ENCODE results near the gene CYP8B1.

Gene CYP8B1

DNA sequence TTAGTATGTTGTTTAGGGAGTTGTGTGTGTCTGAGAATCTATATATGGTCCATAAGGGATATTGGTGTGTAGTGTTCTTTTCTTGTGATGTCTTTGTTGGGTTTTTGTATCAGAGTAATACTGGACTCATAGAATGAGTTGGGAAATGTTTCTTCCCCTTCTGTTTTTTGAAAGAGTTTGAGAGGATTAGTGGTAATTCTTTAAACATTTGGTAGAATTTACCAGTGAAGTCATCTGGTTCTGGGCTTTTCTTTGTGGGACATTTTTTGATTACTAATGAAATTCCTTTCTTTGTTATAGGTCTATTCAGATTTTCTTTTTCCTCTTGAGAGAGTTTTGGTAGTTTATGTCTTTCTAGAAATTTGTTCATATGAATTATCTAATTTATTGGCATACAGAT is 49.5 kb downstream of the CYP8B1 start:
- no peak for DNase-seq (ENCODE audit: low read depth)

DNA sequence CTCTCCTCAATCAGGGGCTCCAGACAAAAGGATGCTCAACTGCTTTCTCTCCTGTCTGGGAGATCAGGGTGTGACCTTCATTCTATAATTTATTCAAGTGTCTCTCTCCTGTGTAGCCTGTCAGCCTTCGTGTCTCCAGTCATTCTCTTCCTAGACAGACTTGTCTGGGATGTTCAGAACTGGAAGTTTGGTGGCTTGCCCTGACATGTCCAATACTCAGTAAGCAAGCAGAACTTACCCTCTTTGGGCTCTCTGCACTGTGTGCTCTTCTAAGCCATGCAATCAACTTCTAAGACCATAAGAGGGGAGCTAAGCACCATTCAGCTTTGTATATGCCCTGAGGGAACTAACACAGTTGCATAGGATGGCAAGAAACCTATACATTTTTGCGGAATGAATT is 52.3 kb downstream of the CYP8B1 start:
- DNase-seq (ENCODE audit: low read depth), result no peak

DNA sequence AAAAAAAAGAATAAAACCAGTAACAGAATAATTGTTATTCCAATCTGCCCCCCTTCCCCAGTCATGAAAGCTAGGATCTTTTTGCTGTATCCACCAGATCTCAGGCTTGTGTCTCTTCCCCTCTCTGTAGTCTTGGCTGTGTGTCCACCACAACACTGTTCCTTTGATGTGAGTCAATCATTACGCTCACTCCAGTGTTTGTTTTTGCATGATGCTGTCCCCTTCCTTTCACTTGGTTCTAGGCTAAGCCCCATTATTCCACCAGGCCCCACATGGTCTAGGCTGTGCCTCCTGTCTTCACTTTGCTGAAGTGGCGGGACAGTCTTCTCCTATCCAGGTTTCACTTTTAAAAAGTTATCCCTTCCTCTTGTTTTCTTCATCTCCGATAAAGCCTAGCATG is 52.9 kb downstream of the CYP8B1 start:
- no peak for DNase-seq (ENCODE audit: low read depth)

All from activated T-helper 9 cell treated with anti-CD3 and anti-CD28 coated beads, Interleukin-2, amount 50 U/mL, for 16 hours (primary cell).